ENCODE data around the gene RPS19.

The RPS19 gene

DNA sequence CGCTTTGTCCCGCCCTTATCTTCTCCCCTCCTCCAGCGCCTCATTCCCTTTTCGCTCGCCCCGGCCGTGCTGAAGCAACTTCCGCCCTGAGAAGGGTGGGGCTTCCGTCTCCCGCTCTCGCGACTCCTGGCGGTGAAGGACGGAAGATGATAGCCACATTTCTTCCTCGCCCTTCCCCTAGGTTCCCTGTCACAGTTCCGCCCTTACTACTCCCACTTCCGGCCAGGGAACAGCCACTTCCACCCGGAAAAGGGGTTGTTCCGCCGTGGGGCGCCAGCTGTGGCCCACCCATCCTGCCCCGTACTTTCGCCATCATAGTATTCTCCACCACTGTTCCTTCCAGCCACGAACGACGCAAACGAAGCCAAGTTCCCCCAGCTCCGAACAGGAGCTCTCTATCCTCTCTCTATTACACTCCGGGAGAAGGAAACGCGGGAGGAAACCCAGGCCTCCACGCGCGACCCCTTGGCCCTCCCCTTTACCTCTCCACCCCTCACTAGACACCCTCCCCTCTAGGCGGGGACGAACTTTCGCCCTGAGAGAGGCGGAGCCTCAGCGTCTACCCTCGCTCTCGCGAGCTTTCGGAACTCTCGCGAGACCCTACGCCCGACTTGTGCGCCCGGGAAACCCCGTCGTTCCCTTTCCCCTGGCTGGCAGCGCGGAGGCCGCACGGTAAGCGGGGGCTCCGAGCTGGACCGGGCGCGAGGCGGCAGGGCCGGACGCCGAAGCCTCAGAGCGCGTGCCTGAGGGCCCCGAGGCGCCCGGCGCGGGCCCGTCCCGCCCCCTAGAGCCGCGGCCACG, at the start of gene RPS19:
Gene RPS19, plus strand, starts transcription at position 638 of the 801 bp plus-strand sequence. CDS start 520 bp downstream, outside the sequence.
- peak; percentile 98 for DNase-seq (ENCODE audit: low read depth)

DNA sequence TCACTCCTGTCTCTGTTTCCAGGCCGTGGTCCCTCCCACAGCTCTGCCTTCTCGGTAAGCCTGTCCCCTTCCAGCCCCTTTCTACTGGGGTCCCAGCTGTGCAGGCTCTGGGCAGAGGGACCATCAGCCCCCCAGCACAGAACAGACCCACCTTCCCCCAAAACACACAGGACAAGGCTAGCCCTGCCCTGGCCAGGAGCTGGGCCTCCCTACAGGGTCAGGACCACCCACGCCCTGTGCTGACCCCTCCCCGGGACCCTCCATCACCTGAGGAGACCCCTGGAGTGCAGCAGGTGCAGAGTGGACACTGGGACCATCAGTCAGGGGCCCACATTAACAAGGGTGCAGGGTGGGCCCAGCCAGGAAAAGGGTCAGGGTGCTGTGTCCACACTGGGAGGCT, 49.8 kb upstream of the RPS19 start:
- DNase-seq (ENCODE audit: low read depth), result no peak

DNA sequence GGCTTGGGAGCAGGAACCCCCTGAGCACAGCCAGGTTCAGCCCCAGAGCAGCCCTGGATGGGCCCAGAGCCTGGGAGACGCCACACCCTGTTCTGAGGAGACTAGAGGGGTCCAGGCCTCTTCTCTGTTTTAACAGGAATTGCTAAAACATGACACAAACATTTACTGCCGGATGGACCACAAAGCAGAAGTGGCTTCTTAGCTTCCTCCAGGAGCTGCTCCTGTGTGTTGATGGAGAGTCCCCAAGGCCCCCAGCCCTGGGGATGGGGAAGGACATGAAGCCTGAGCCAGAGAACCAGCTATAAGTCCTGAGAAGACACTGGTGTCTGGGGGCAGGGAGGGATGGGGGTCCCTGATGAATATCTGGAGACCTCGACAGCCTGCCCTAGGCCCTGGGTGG, 49.0 kb upstream of the RPS19 start:
- no peak for DNase-seq (ENCODE audit: low read depth)

- DNase-seq (ENCODE audit: low read depth), result no peak
Observed at GRCh38 chr19:41811981-41812380, 48.1 kb upstream of the RPS19 start.

GRCh38 chr19:41813911-41814310, 46.1 kb upstream of the RPS19 start:
- no peak for DNase-seq (ENCODE audit: low read depth)

DNA sequence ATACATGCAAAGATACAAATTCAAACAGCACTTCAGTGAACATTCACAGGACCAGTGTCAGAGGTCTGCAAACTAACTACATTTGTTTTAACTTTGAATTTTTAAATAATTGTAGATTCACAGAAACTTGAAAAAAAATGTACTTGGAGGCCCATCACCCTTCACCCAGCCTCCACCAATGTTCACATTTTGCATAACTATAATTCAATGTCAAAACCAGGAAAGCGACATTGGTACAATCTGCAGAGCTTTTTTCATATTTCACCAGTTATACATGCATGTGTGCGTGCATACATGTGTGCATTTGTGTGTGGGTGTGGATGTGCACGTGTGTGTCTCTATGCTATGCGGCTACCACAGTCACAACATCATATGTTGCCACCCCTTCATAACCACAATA, 44.8 kb upstream of the RPS19 start:
- DNase-seq (ENCODE audit: low read depth), result no peak

- DNase-seq (ENCODE audit: low read depth), result no peak
Observed at GRCh38 chr19:41816761-41817160, 43.3 kb upstream of the RPS19 start.

GRCh38 chr19:41821003-41821735, 38.9 kb upstream of the RPS19 start:
- DNase-seq (ENCODE audit: low read depth), result no peak

GRCh38 chr19:41837981-41838708, 21.9 kb upstream of the RPS19 start:
- no peak for DNase-seq (ENCODE audit: low read depth)

DNA sequence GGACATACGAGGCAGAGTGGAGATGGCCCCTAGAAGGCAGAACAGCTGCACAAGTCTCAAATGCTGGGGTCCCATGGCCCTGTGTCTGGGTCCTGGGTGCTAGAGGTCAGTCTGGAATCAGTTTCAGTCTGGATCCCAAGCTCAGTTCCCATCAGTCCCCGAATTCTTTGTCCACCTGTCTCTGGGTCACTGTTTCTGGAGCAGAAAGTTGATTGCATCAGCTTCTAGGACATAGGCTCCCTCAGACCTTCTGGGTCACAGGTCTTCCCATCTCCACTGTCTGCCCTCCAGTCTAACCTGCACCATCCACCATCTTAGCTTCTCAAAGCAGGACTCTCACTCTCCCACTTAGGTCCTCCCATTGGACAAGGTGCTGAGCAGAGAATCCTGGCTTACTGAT, 20.8 kb upstream of the RPS19 start:
- no peak for DNase-seq (ENCODE audit: low read depth)

GRCh38 chr19:41843371-41843770, 16.7 kb upstream of the RPS19 start:
- DNase-seq (ENCODE audit: low read depth), result no peak

DNA sequence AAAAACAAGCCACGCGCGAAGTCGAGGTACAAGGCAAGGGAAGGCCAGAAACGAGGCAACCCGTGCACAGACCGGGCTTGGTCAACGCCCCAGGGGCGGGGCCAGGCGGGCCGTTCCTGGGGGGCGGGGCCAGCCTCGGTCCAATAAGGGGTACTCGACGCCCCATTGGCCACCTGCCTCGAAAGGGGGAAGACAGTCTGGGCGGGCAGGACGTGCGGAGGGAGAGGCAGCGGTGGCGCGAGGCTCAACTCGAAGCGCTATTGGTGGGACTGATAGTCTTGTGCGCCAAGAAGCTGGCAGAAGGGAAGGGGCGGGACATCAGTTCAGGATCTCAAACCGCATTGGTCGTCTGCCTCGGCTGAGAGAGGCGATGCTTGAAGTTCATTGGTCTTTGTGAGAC, 15.5 kb upstream of the RPS19 start, which contains the start of gene LYPD4:
Gene LYPD4, minus strand, starts transcription at position 83 of the 400 bp plus-strand sequence. CDS start 5,398 bp downstream, outside the sequence.
- no peak for DNase-seq (ENCODE audit: low read depth)

DNA sequence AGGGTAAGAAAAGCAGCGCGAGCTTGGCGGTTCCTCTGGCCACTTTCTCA, 15.2 kb upstream of the RPS19 start, which contains the start of gene DMRTC2:
Gene DMRTC2, plus strand, starts transcription at position 42 of the 50 bp plus-strand sequence. CDS start 2,387 bp downstream, outside the sequence.
- DNase-seq (ENCODE audit: low read depth), result no peak

DNA sequence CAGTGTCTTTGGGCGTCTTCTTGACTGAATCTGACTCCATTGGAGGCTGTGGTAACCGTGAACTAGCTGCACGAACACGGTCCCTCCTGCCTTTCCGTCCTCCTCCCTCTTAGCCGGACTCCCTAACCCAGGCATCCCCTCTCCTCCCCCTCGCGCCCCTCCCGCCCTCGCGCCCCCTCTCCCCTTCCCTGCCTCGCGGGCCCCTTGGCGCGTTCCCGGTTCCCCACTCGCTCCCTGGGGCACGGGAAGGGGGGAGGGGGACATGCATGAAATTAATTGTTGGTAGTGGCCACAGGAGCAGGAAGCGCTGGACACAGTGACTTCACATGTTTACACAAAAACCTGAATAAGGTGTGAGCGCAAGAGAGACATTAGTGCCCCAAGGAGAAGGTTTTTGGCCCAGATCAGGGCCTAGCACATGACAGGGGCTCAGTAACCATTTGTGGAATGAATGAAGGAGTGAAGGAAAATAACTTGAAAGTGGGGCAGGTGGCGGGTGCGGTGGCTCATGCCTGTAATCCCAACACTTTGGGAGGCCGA, 14.9 kb upstream of the RPS19 start:
- no peak for DNase-seq (ENCODE audit: low read depth)

DNA sequence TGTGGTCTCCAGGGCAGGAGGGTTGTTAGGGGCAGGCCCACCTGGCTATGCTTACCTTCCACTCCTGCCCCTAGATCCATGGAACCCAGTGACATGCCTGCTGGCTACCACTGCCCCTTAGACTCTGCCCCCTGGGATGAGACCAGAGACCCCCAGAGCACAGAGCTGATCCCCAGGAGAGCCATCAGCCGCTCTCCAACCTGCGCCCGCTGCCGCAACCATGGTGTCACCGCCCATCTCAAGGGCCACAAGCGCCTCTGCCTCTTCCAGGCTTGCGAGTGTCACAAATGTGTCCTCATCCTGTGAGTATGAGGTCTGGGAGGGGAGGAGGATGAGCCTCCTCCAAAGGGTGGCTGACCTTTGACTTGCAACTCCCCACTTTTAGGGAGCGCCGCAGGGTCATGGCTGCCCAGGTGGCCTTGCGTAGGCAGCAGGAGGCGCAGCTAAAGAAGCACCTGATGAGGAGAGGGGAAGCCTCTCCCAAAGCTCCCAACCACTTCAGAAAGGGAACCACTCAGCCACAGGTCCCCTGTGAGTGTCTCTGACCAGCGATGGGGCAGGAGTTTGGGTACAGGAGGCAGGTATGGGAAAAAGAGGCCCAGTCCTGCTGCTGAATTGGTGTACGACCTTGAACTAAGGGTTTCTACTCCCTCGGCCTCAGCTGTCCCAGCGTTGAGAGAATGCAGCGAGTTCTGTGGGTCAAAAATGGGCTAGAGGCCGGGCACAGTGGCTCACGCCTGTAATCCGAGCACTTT, 12.5 kb upstream of the RPS19 start:
- DNase-seq (ENCODE audit: low read depth), result no peak

GRCh38 chr19:41848666-41849065, 11.4 kb upstream of the RPS19 start:
- no peak for DNase-seq (ENCODE audit: low read depth)

DNA sequence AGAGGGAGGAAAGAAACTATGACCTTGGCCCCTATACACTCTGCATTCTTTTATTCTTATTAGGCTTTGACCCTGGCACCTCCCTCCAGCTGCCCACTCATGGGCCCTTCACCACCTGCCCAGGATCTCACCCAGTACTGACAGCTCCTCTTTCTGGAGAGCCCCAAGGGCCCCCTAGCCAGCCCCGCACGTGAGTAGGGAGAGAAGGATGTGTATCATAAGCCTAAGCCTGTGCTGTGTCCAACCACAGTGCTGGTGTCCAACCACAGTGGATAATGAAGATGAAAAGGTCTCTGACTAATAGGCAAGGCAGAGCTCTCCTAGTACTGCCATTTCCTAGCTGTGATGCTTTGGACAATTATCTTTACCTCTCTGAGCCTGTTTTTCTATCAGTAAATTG, 11.0 kb upstream of the RPS19 start:
- no peak for DNase-seq (ENCODE audit: low read depth)

DNA sequence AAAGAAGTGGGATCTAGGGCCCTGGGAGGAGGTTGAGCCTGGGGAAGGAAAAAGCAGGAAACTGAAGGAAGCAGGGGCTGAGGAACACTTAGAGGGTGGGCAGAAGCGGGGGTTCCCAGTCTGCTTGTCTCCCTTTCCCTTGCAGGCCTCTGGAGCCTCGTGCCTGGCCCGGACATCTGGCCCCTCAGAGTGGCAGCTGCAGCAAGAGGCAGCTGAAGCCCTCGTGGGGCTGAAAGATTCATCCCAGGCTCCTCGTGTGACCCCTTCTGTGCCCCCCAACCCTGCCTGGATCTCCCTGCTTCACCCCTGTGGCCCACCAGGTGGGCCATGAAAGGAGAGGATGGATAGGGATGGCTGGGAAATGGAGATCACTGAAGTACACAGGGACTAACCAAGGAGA, 9.7 kb upstream of the RPS19 start:
- DNase-seq (ENCODE audit: low read depth), result no peak

GRCh38 chr19:41851456-41851855, 8.6 kb upstream of the RPS19 start:
- no peak for DNase-seq (ENCODE audit: low read depth)

GRCh38 chr19:41853344-41853743, 6.7 kb upstream of the RPS19 start:
- DNase-seq (ENCODE audit: low read depth), result no peak

DNA sequence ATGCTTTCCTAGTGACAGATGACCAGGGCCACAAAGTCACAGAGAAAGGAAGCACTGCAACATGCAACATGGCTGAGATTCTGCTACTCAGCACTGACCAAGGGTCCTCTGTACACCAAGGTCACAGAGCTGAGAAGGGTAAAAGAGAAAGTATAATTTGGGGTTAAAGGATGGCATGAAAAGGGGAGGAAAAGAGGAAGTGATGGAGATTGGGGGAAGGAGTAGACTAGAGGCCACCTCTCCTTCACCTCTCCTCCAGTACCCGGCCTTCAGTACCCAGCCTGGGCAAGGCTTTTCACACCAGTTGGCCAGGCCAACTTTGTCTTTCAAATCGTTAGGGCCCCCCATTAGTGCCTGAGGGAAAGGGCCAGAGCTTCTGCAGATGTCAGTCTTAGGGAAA, 6.3 kb upstream of the RPS19 start:
- DNase-seq (ENCODE audit: low read depth), result no peak

DNA sequence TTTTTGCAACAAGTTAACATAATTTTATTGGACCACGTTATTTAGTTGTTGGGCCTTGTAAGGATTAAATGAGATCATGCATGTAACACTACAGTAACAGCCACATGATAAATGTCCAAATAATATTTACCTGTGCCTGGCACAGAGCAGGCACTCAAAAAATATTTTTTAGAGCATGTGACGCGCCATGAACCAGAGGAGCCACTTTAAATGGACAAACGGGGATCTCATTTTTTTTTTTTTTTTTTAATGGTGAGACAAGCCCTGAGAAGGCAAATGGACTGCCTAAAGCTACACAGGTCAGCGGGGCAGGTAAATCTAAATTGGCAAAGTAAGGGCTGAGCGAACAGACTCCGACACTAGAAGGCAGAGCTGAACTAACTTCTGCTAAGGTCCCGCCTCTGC, 840 bp upstream of the RPS19 start:
- DNase-seq (ENCODE audit: low read depth), result no peak
